Spleen (tissue), 11 donors: Measurements from ENCODE around the gene IGFL3. TPM values are rescaled to one million over a fixed set of nuclear protein-coding genes. Genes with fewer than 3 reads are reported as not detected.

Source experiments
- DNase-seq: peaks from one replicate; pipeline ENCODE4 v3.0.0-alpha.2; 2020
- H3K27ac ChIP-seq, 8 donors: fragments of 200-600 bp; sonication (generic) in 7 of 8; 1 replicate in 4 of 8; 2 replicates in 4 of 8; pipeline versions ENCODE4 v1.5.0 to v1.8.0; 2016 to 2021; ENCODE audit warnings: inconsistent platforms in 4 of 8, mild to moderate bottlenecking in 4 of 8, moderate library complexity in 1 of 8
- H3K27me3 ChIP-seq, 7 donors: fragments of 200-600 bp; sonication (generic) in 6 of 7; replicated peaks in 1 of 7; 1 replicate in 4 of 7; 2 replicates in 3 of 7; pipeline versions ENCODE4 v1.5.0 to v1.8.0; 2016 to 2021; ENCODE audit warnings: inconsistent platforms in 3 of 7, mild to moderate bottlenecking in 1 of 7
- H3K36me3 ChIP-seq, 6 donors: fragments of 200-600 bp; sonication (generic) in 5 of 6; 1 replicate in 4 of 6; 2 replicates in 2 of 6; pipeline versions ENCODE4 v1.5.0 to v1.8.0; 2016 to 2021; ENCODE audit warnings: inconsistent platforms in 2 of 6
- H3K4me1 ChIP-seq, 6 donors: fragments of 200-600 bp; sonication (generic) in 5 of 6; 1 replicate in 3 of 6; 2 replicates in 3 of 6; pipeline versions ENCODE4 v1.5.0 to v1.8.0; 2016 to 2021; ENCODE audit warnings: inconsistent platforms in 3 of 6
- H3K4me3 ChIP-seq, 8 donors: fragments of 200-600 bp; sonication (generic) in 7 of 8; 1 replicate in 4 of 8; 2 replicates in 4 of 8; pipeline versions ENCODE4 v1.5.0 to v1.8.0; 2016 to 2021; ENCODE audit warnings: inconsistent platforms in 4 of 8, mild to moderate bottlenecking in 4 of 8, moderate library complexity in 2 of 8
- H3K9me3 ChIP-seq, 8 donors: fragments of 200-600 bp; sonication (generic) in 7 of 8; 1 replicate in 4 of 8; 2 replicates in 4 of 8; pipeline versions ENCODE4 v1.5.0 to v1.8.0; 2016 to 2021; ENCODE audit warnings: inconsistent platforms in 4 of 8
- POLR2A ChIP-seq, 3 donors: fragments of 450-650 bp; IDR thresholded peaks; one replicate each; pipeline ENCODE4 v1.5.1; 2017; ENCODE audit warnings: antibody characterized with exemption in 3 of 3, mild to moderate bottlenecking in 1 of 3
- POLR2AphosphoS5 ChIP-seq, 3 donors: sonication (generic); formaldehyde crosslinking; IDR thresholded peaks; one replicate each; pipeline ENCODE4 v1.5.1; 2017; ENCODE audit warnings: antibody characterized with exemption in 3 of 3
- WGBS, 5 donors: extraction: QIAGEN DNeasy Blood & Tissue Kit in 3 of 5; methylation state at CpG; one replicate each; pipeline versions ENCODE4 v1.1.5 to v1.1.7; 2013 to 2018; 5-methylcytosine and 5-hydroxymethylcytosine counted together
- intact Hi-C: fragments of 100-400 bp; cut with DNase I; formaldehyde crosslinking; loops from one replicate; pipeline ENCODE4 v1.15.0; 2023; ENCODE audit warnings: low total_unique reads
- polyA plus RNA-seq, 3 donors: library from polyadenylated mRNA; stranded (reverse); fragments of 200-250 nt; gene quantifications; one replicate each; pipeline ENCODE4 v1.2.1, GENCODE V29; 2013
- total RNA-seq, 7 donors: library from RNA; depleted of rRNA in 3 of 7; stranded (reverse); fragments of >200 nt in 3 of 7; fragmentation: NEBNext Ultra II Directional in 4 of 7; extraction: Animal tissue kit (Norgen Biotek cat#: 25700) in 4 of 7; gene quantifications; one replicate each; pipeline versions ENCODE4 v1.1.0 to v1.2.1, GENCODE V29; 2016 to 2021
- TF ChIP-seq, protein P1 (sequence below), 11 experiments: fragments of 200-600 bp in 7 of 11; fragments of 450-650 bp in 4 of 11; sonication (generic) in 4 of 11; IDR thresholded peaks in 8 of 11; conservative IDR thresholded peaks in 3 of 11; 1 replicate in 7 of 11; 2 replicates in 4 of 11; pipeline versions ENCODE4 v1.4.0 to v1.8.0; 2016 to 2021; ENCODE audit warnings: antibody characterized with exemption in 11 of 11, inconsistent platforms in 4 of 11, mild to moderate bottlenecking in 1 of 11
- donor health status: healthy with polysubstance abuse.
- donor health status: DM: no; HTN: no; CAD: no; lungs with moderate emphysema.
- donor health status: DM: no; HTN: no; CAD: no.
- donor health status: Bipolar disorder and iron deficiency.
- donor health status: healthy.
- donor health status: DM: no; HTN: no; CAD: no.
- donor health status: DM: yes; HTN: yes; CAD: no.

Gene IGFL3
- total and polyA plus RNA-seq, 10 donors: not detected

DNA sequence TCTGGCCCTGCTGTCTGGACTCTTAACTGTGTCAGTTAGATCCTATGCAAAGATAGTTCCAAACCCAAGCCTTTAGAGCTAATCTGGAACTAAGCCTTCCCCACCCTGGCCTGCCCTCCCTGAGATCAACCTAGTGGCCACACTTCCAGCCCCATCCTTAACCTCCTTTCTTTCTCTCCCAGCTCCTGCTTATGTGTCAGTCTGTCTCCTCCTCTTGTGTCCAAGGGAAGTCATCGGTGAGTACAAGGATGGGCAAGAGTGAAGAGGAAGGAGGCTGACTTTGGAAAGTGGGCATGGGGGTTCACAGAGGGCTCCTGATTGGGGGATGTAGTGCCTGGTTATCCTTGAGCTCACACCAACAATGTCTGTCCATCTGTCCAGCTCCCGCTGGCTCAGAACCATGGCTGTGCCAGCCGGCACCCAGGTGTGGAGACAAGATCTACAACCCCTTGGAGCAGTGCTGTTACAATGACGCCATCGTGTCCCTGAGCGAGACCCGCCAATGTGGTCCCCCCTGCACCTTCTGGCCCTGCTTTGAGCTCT is 35.8 kb upstream of the IGFL3 start:
- Histone ChIP-seq H3K27me3 (peaks cover 0 to 55% (median 0%) of the 10 kb centered on the region in 7 donors), H3K9me3 (peaks cover 0 to 31% (median 23%) of the 10 kb centered on the region in 8 donors), H3K36me3 (no peaks in the 10 kb centered on the region), H3K4me1 (no peaks in the 10 kb centered on the region), H3K4me3 (no peak overlapping the region), H3K27ac (no peak overlapping the region)
- TF ChIP-seq POLR2A (IDR thresholded peaks at IDR 0.05): no peak
- TF ChIP-seq POLR2AphosphoS5 (IDR thresholded peaks at IDR 0.05): no peak
- TF ChIP-seq, protein P1, sequence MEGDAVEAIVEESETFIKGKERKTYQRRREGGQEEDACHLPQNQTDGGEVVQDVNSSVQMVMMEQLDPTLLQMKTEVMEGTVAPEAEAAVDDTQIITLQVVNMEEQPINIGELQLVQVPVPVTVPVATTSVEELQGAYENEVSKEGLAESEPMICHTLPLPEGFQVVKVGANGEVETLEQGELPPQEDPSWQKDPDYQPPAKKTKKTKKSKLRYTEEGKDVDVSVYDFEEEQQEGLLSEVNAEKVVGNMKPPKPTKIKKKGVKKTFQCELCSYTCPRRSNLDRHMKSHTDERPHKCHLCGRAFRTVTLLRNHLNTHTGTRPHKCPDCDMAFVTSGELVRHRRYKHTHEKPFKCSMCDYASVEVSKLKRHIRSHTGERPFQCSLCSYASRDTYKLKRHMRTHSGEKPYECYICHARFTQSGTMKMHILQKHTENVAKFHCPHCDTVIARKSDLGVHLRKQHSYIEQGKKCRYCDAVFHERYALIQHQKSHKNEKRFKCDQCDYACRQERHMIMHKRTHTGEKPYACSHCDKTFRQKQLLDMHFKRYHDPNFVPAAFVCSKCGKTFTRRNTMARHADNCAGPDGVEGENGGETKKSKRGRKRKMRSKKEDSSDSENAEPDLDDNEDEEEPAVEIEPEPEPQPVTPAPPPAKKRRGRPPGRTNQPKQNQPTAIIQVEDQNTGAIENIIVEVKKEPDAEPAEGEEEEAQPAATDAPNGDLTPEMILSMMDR (IDR thresholded peaks at IDR 0.05 in 8 of 11, conservative IDR thresholded peaks at IDR 0.05 in 3 of 11): no peak
- intact Hi-C loops: no loop called here
- WGBS, 5 donors: 91 to 97% (median 93%) methylated on average over 5 to 7 of the region's 7 CpGs
- DNase-seq: no peak

DNA sequence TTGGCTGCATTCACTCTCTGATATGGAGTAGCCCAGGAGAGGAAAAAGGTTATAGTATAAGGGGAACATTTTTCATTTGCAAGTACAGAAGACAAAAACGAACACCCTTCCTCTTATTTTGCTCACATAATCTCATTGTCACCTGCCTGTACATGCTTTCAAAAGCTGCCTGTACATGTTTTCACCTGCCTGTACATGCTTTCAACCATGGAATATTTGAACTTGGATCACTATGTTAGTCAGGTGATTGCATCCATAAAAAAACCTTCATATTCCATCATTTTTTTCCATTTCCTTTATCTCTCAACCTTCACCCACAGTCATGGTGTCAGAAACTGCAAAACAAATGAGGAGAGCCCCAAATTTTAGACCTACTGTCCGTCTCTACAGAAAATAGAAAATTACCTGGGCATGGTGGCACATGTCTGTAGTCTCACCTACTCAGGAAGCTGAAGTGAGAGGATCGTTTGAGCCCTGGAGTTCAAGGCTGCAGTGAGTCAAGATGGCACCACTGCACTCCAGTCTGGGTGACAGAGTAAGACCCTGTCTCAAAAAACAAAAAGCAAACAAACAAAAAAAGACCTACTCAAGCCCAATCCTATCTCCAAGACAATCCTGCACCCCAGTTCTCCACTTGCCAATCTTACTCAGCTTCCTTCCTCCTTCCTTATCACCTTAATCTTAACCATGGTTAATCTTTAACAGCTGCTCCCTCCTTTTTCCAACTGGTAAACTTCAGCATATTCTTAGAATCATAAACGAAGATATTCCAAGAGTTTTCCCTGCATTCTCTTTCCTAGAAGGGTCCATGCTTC is 35.1 kb upstream of the IGFL3 start:
- no peak for TF ChIP-seq POLR2AphosphoS5 (IDR thresholded peaks at IDR 0.05)
- no peak for TF ChIP-seq POLR2A (IDR thresholded peaks at IDR 0.05)
- TF ChIP-seq, protein P1 (IDR thresholded peaks at IDR 0.05 in 8 of 11, conservative IDR thresholded peaks at IDR 0.05 in 3 of 11): no peak
- H3K4me1 ChIP-seq: no peaks in the 10 kb centered on the region
- intact Hi-C loops: no loop called here
- H3K27me3 ChIP-seq: peaks cover 0 to 58% (median 0%) of the 10 kb centered on the region in 7 donors
- H3K9me3 ChIP-seq: peaks cover 0 to 31% (median 23%) of the 10 kb centered on the region in 8 donors
- H3K36me3 ChIP-seq: no peaks in the 10 kb centered on the region
- H3K4me3 ChIP-seq: no peak overlapping the region
- H3K27ac ChIP-seq: no peak overlapping the region
- DNase-seq: no peak
- 49 to 61% (median 54%) methylated on average over 4 of the region's 4 CpGs for WGBS, 5 donors

DNA sequence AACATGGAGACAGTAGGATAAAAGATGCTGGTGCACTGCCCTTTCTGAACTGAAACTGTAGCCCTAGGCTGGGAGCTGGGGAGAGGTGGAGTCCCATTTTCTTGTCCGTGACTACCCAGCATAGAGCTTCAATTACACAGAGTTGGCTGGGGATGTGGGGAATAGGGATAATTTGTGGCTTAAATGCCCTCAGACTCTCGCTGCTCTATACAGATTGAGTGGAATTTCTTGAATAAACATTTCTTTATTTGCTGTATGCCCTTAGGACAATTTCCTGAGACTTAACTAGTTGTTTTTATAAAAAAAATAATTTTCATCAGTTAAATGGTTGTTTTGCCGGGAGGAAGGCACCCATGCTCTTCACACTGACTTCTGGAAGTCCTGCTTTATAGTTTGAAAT is 30.7 kb upstream of the IGFL3 start:
- no peak overlapping the region for H3K27ac ChIP-seq
- no peak overlapping the region for H3K4me3 ChIP-seq
- intact Hi-C loops: no loop called here
- 80 to 90% (median 81%) methylated on average over 3 of the region's 3 CpGs for WGBS, 5 donors
- peaks cover 0 to 60% (median 0%) of the 10 kb centered on the region in 7 donors for H3K27me3 ChIP-seq
- H3K4me1 ChIP-seq: no peaks in the 10 kb centered on the region
- H3K36me3 ChIP-seq: no peaks in the 10 kb centered on the region
- TF ChIP-seq POLR2AphosphoS5 (IDR thresholded peaks at IDR 0.05): no peak
- TF ChIP-seq, protein P1 (IDR thresholded peaks at IDR 0.05 in 8 of 11, conservative IDR thresholded peaks at IDR 0.05 in 3 of 11): no peak
- TF ChIP-seq POLR2A (IDR thresholded peaks at IDR 0.05): no peak
- H3K9me3 ChIP-seq: no peaks in the 10 kb centered on the region
- no peak for DNase-seq

DNA sequence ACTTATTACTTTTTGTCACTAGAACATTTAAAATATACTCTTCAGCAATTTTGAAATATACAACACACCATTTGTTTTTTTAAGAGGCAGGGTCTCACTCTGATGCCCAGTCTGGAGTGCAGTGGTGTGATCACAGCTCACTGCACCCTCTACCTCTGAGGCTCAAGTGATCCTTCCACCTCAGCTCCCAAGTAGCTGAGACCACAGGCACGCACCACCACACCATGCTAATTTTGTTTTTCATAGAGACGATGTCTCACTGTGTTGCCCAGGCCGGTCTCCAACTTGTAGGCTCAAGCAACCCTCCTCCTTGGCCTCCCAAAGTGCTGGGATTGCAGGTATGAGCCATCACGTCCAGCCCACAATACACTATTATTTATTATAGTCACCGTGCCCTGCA is 26.1 kb upstream of the IGFL3 start:
- DNase-seq: no peak
- no peak for TF ChIP-seq POLR2AphosphoS5 (IDR thresholded peaks at IDR 0.05)
- TF ChIP-seq POLR2A (IDR thresholded peaks at IDR 0.05): no peak
- TF ChIP-seq, protein P1 (IDR thresholded peaks at IDR 0.05 in 8 of 11, conservative IDR thresholded peaks at IDR 0.05 in 3 of 11): no peak
- Histone ChIP-seq H3K4me1 (no peaks in the 10 kb centered on the region), H3K36me3 (no peaks in the 10 kb centered on the region), H3K27ac (no peak overlapping the region), H3K9me3 (no peaks in the 10 kb centered on the region), H3K27me3 (peaks cover 0 to 49% (median 0%) of the 10 kb centered on the region in 7 donors), H3K4me3 (no peak overlapping the region)
- 86 to 91% (median 88%) methylated on average over 5 of the region's 5 CpGs for WGBS, 5 donors
- intact Hi-C loops: no loop called here
